LNCaP clone FGC (cell line): ENCODE data around the gene NCBP2.

Experiments
- DNase-seq: peaks from one replicate; pipeline ENCODE4 v3.0.0-alpha.2; 2011; ENCODE audit warnings: low read depth
- H3K4me3 ChIP-seq: 2 replicates; pipeline ENCODE4 v1.5.1; 2011; ENCODE audit warnings: mild to moderate bottlenecking, low read depth, low read length, control low read depth
- TF ChIP-seq, protein P1 (sequence below): IDR thresholded peaks from 2 replicates; pipeline ENCODE4 v1.5.1; 2012; ENCODE audit warnings: mild to moderate bottlenecking; ENCODE audit not compliant: control insufficient read depth, insufficient read depth; ENCODE audit errors: extremely low read depth

Gene NCBP2

DNA sequence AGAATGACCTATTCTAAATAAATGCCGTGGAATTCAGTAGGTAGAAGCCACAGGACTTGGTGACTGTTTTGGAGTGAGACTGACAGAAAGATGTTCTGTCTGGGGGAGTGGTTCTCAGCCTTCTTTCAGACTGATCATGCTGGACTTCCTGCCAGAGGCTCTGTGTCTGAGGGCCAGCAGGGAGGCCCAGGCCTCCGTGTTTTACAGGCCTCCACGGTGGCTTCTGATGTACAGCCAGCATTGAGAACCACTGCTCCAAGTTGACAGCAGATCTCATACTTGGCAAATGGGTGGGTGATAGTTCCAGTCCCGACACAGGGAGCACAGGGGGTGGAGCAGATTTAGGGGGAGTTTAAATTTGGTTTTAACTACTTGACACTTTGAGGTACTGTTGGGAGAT, 33.0 kb upstream of the NCBP2 start:
- TF ChIP-seq, protein P1, sequence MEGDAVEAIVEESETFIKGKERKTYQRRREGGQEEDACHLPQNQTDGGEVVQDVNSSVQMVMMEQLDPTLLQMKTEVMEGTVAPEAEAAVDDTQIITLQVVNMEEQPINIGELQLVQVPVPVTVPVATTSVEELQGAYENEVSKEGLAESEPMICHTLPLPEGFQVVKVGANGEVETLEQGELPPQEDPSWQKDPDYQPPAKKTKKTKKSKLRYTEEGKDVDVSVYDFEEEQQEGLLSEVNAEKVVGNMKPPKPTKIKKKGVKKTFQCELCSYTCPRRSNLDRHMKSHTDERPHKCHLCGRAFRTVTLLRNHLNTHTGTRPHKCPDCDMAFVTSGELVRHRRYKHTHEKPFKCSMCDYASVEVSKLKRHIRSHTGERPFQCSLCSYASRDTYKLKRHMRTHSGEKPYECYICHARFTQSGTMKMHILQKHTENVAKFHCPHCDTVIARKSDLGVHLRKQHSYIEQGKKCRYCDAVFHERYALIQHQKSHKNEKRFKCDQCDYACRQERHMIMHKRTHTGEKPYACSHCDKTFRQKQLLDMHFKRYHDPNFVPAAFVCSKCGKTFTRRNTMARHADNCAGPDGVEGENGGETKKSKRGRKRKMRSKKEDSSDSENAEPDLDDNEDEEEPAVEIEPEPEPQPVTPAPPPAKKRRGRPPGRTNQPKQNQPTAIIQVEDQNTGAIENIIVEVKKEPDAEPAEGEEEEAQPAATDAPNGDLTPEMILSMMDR = no peak
- no peak for DNase-seq

DNA sequence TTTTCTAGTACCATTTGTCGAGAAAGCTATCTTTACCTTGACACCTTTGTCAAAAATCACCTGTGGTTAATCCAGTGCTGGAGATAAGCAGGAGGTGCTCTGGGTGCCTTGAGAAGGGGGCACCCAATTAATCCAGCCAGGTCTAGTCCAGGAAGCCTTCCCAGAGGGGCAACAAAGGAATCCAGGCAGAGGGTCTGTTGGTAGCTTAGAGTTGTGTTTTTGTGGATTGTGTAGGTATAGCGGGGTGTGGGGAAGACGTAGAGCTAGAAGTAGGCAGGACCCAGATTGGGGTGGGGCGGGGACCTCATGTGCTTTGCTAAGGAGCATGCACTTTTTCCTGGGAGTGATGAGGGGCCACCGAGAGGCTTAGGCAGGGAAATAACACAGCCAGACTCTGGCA, 32.3 kb upstream of the NCBP2 start:
- no peak for DNase-seq
- TF ChIP-seq, protein P1 = no peak
- H3K4me3 ChIP-seq = no peak overlapping the region

More for the DNA sequence above, 33.0 kb upstream of the NCBP2 start:
- H3K4me3 ChIP-seq = no peak overlapping the region

DNA sequence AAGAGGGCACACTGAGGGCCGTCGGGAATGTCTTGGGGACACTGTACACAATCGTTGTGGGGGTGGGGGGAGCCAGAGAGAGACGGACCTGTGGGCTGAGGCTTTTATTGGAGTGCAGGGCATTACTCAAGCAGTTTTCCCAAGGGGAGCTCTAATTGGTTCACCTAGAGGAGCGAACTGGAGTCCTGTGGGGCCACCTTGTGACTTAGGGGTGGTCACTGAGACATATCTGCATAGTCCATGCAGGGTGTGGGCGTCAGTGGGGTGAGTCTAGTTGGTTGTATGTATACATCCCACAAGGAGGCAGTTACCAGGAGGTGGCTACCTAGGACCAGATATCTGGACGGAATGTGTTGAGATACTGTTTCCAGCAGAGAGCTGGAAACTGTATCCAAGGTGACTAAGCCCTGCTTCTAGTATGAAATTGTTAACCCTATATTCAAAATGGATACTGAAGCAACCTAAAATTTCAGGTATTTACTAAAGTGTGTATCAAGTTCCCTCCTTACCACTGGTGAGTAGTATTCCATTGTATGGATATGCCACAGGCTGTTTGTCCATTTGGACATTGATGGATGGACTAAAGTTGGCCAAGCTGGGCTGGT, 28.9 kb upstream of the NCBP2 start:
- TF ChIP-seq, protein P1 = no peak
- peak overlapping the region; percentile 16; the same call in 1 of the 2 replicates for H3K4me3 ChIP-seq
- DNase-seq = no peak

DNA sequence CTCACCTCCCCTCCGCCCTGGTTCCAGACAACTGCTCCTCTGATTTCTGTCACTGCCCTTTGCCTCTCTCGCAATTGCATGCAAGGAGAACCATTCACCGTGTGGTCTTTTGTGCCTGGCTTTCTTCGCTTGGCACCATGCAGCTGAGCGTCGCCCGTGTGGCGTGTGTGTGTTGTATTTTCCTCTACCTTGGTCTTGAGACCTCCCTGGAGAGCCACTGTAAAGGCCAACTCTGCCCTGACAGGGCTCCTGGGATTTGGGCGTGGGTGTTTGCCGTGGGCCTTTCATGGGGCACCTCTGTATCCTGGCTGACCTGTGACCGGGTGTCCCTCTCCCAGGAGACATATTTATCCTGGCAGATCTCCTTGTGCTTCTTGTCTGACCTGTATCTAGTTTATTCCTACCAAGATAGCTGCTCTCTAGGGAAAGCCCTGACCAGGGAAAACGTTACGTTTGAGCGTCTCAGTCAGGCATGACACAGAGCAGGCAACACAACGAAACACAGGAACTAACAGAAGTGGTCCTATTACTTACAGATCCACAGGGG, 28.3 kb upstream of the NCBP2 start:
- peak overlapping the region; percentile 16; the same call in 1 of the 2 replicates for H3K4me3 ChIP-seq
- TF ChIP-seq, protein P1 = no peak
- peak; percentile 67 for DNase-seq

DNA sequence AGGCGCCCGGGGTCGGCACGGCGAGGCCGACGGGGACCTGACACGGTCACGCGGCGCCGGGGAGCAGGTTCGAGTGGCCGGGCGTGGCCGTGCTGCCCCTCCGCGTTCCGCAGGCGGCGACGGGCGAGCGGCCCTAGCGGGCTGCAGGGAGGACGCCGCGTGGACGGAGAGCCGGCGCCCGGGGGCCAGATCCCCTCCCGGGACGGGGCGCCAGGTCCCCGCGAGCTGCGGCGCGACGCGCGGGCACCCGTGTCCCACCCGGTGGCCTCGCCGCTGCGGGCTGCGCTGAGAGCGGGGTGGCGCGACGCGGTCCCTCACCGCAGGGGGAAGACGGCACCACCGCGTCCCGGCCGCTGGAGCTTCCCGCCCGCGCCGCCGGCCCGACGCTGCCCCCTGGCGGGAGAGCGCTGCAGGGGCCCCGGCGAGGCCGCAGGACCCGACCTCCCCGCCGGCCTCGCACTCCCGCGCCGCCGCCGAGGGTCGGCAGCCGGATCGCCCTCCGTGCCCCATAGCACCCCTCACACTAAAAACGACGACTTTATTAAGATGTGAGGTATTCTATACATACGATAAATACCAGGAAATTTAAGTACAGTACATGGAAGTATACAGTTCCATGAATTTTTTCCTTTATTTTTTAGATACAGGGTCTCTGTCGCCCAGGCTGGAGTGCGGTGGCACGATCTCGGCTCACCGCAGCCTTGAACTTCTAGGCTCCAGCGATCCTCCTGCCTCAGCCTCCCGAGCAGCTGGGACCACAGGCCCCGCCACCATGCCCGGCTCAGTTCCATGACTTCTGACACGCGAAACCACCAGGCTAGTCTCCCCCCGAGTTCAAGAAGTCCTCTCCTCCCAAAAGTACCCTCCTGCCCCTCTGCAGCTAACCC, 27.6 kb upstream of the NCBP2 start:
- DNase-seq = no peak

DNA sequence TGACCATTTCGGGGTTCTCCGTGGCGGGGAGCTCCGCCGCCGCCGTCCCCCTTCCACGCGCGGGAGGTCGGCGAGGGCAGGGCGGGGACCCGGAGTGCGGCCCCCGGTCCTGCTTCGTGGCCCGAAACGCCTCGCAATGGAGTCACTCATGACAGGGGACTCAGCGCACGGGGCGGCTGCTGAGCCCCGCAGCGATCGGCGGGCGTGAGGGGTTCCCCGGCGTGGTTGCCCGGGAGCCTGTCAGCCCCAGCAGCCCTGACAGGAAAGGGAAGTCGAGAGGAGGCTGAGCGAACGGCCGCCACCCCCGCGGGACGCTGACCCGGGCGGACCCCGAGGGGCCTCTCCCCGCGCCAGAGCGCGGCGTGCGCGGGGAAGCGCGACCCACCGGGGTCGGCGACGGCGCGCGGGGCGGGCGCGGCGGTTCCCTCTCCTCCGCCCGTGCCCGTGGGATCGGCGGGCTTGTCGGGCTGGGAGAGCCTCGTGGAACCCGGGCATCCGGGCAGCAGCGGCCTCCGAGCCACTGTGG, 26.9 kb upstream of the NCBP2 start:
- DNase-seq = no peak
- H3K4me3 ChIP-seq = peak overlapping the region; percentile 56
- TF ChIP-seq, protein P1 = no peak

More for the DNA sequence above, 27.6 kb upstream of the NCBP2 start:
- peak overlapping the region; percentile 56 for H3K4me3 ChIP-seq
- TF ChIP-seq, protein P1 = peak; percentile 89
